ENCODE results near the gene P2RX1.

P2RX1 gene

GRCh38 chr17:3959295-3959899 lies 43.1 kb upstream of the P2RX1 start:
- TF ChIP-seq EZH2 (optimal IDR thresholded peaks at IDR 0.05; ENCODE audit: low read depth, low read length) (no peak), EZH2phosphoT487 (IDR thresholded peaks at IDR 0.05; ENCODE audit: low read length) (no peak)
- TF ChIP-seq, protein P1, sequence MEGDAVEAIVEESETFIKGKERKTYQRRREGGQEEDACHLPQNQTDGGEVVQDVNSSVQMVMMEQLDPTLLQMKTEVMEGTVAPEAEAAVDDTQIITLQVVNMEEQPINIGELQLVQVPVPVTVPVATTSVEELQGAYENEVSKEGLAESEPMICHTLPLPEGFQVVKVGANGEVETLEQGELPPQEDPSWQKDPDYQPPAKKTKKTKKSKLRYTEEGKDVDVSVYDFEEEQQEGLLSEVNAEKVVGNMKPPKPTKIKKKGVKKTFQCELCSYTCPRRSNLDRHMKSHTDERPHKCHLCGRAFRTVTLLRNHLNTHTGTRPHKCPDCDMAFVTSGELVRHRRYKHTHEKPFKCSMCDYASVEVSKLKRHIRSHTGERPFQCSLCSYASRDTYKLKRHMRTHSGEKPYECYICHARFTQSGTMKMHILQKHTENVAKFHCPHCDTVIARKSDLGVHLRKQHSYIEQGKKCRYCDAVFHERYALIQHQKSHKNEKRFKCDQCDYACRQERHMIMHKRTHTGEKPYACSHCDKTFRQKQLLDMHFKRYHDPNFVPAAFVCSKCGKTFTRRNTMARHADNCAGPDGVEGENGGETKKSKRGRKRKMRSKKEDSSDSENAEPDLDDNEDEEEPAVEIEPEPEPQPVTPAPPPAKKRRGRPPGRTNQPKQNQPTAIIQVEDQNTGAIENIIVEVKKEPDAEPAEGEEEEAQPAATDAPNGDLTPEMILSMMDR (IDR thresholded peaks at IDR 0.05; ENCODE audit: low read length), result no peak
- no peak overlapping the region for H2AFZ ChIP-seq (ENCODE audit: low read length)
- no peak for DNase-seq
- H3K36me3 ChIP-seq (replicated peaks; ENCODE audit: insufficient read depth, low read length), result no peaks in the 10 kb centered on the region
- peaks cover 28% of the 10 kb centered on the region for H3K4me1 ChIP-seq (ENCODE audit: low read length)
- H3K4me3 ChIP-seq (ENCODE audit: low read length), result no peak overlapping the region
- no peaks in the 10 kb centered on the region for H3K9me2 ChIP-seq (replicated peaks; ENCODE audit: insufficient read depth, low read length)
- H3K4me2 ChIP-seq (ENCODE audit: low read depth, low read length), result no peak overlapping the region
- H3K9ac ChIP-seq (ENCODE audit: low read length), result no peak overlapping the region
- H3K79me2 ChIP-seq (ENCODE audit: low read length), result peaks cover 89% of the 10 kb centered on the region
- 0 out of 2 replicates have a peak, but pooled peaks cover 6% of the 10 kb centered on the region for H4K20me1 ChIP-seq (ENCODE audit: insufficient read depth, low read length)
- no peaks in the 10 kb centered on the region for H3K9me3 ChIP-seq (replicated peaks; ENCODE audit: insufficient read depth, low read length)
- no peaks in the 10 kb centered on the region for H3K27me3 ChIP-seq (replicated peaks; ENCODE audit: insufficient read depth, low read length)
- peaks cover 23% of the 10 kb centered on the region for H3F3A ChIP-seq (ENCODE audit: insufficient read depth, low read length)
- no peak overlapping the region for H3K27ac ChIP-seq (ENCODE audit: low read length)

DNA sequence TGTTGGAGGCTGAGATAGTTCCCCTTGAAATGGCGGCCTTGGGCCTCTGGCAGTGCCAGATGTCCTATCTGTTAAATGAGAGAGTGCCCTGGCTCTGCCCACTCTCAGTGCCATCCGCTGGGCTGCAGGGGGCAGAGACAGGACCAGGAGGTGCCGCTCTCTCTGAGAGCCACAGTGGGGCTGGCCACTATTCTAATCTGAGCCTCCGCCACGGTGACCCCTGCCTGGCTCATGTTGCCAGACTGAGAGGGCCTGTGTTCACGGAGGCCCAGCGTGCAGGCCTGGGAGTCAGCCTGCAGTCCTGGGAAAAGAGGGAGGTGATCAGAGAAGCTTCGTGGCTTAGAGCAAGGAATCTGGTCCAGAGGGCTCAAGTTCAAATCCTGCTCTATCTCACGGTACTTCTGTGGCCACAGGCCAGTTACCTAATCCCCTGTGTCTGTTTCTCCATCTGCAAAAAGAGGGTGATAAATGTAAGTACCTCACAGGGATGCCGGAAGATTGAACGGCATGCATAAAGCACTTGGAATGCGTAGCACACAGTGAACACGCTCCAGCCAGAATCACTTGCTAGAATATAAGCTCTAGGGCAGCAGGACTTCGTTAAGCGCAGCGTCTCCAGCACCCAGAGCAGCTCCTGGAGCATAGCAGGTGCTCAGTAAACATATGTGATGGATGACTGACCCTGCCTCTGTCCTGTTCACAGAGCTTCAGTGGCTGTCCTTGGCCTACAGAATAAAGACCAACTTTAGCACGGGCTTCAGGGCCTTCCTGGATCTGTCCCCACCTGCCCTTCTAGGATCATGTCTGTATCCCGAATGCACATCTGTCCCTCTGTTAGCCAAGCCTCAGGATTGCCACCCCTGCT lies 41.7 kb upstream of the P2RX1 start:
- Histone ChIP-seq H3K27ac (ENCODE audit: low read length) (no peak overlapping the region), H3K4me2 (ENCODE audit: low read depth, low read length) (no peak overlapping the region), H3F3A (ENCODE audit: insufficient read depth, low read length) (peaks cover 15% of the 10 kb centered on the region), H3K36me3 (replicated peaks; ENCODE audit: insufficient read depth, low read length) (no peaks in the 10 kb centered on the region), H3K9me2 (replicated peaks; ENCODE audit: insufficient read depth, low read length) (no peaks in the 10 kb centered on the region), H3K9ac (ENCODE audit: low read length) (no peak overlapping the region), H3K4me1 (ENCODE audit: low read length) (peaks cover 28% of the 10 kb centered on the region), H3K4me3 (ENCODE audit: low read length) (no peak overlapping the region), H3K79me2 (ENCODE audit: low read length) (peaks cover 93% of the 10 kb centered on the region), H3K9me3 (replicated peaks; ENCODE audit: insufficient read depth, low read length) (no peaks in the 10 kb centered on the region), H4K20me1 (ENCODE audit: insufficient read depth, low read length) (0 out of 2 replicates have a peak, but pooled peaks cover 6% of the 10 kb centered on the region), H3K27me3 (replicated peaks; ENCODE audit: insufficient read depth, low read length) (no peaks in the 10 kb centered on the region), H2AFZ (ENCODE audit: low read length) (no peak overlapping the region)
- no peak for DNase-seq
- no peak for TF ChIP-seq EZH2phosphoT487 (IDR thresholded peaks at IDR 0.05; ENCODE audit: low read length)
- TF ChIP-seq, protein P1 (IDR thresholded peaks at IDR 0.05; ENCODE audit: low read length), result no peak
- no peak for TF ChIP-seq EZH2 (optimal IDR thresholded peaks at IDR 0.05; ENCODE audit: low read depth, low read length)

DNA sequence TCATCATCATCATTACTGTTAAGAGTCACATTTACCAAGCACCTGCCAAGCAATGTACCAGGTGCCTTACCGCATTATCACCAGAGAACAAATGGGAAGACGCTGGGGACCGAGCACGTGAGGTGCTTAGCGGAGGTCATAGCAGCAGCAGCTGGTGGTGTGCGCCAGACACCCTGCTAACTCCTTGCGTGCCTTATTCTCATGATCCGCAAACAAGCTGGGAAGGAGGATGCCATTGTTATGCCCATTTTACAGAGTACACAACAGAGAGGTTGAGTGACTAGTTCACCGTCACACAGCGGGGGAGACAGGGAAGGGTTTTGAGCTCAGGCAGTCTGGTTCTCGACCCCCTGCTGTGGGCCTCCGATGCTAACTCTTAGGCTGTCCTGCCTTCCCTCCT lies 40.7 kb upstream of the P2RX1 start:
- H3F3A ChIP-seq (ENCODE audit: insufficient read depth, low read length), result peaks cover 5% of the 10 kb centered on the region
- H3K27me3 ChIP-seq (replicated peaks; ENCODE audit: insufficient read depth, low read length), result no peaks in the 10 kb centered on the region
- no peak overlapping the region for H3K4me2 ChIP-seq (ENCODE audit: low read depth, low read length)
- H3K27ac ChIP-seq (ENCODE audit: low read length), result no peak overlapping the region
- no peak overlapping the region for H3K4me3 ChIP-seq (ENCODE audit: low read length)
- peaks cover 23% of the 10 kb centered on the region for H3K4me1 ChIP-seq (ENCODE audit: low read length)
- H2AFZ ChIP-seq (ENCODE audit: low read length), result no peak overlapping the region
- no peaks in the 10 kb centered on the region for H3K36me3 ChIP-seq (replicated peaks; ENCODE audit: insufficient read depth, low read length)
- TF ChIP-seq EZH2phosphoT487 (IDR thresholded peaks at IDR 0.05; ENCODE audit: low read length) (no peak), EZH2 (optimal IDR thresholded peaks at IDR 0.05; ENCODE audit: low read depth, low read length) (no peak)
- TF ChIP-seq, protein P1 (IDR thresholded peaks at IDR 0.05; ENCODE audit: low read length), result no peak
- 0 out of 2 replicates have a peak, but pooled peaks cover 6% of the 10 kb centered on the region for H4K20me1 ChIP-seq (ENCODE audit: insufficient read depth, low read length)
- H3K79me2 ChIP-seq (ENCODE audit: low read length), result peaks cover 90% of the 10 kb centered on the region
- no peak for DNase-seq
- no peaks in the 10 kb centered on the region for H3K9me3 ChIP-seq (replicated peaks; ENCODE audit: insufficient read depth, low read length)
- no peaks in the 10 kb centered on the region for H3K9me2 ChIP-seq (replicated peaks; ENCODE audit: insufficient read depth, low read length)
- H3K9ac ChIP-seq (ENCODE audit: low read length), result no peak overlapping the region

Measured in MM.1S (cell line).